Peyer's patch (tissue), 4 donors: ENCODE data around the gene DOCK3. TPM values are rescaled to one million over a fixed set of nuclear protein-coding genes. Genes with fewer than 3 reads are reported as not detected.

Source experiments
- DNase-seq, 3 donors: peaks; one replicate each; pipeline ENCODE4 v3.0.0-alpha.2; 2017 to 2019
- H3K27ac ChIP-seq, 4 donors: fragments of 200-600 bp; sonication (generic); one replicate each; pipeline ENCODE4 v1.5.1; 2016 to 2019
- H3K27me3 ChIP-seq, 2 donors: fragments of 200-600 bp; sonication (generic); one replicate each; pipeline ENCODE4 v1.5.1; 2019
- H3K36me3 ChIP-seq, 3 donors: fragments of 200-600 bp; sonication (generic); one replicate each; pipeline ENCODE4 v1.5.1; 2016 to 2019
- H3K4me1 ChIP-seq, 4 donors: fragments of 200-600 bp; sonication (generic); one replicate each; pipeline ENCODE4 v1.5.1; 2016 to 2019
- H3K4me3 ChIP-seq, 4 donors: fragments of 200-600 bp; sonication (generic); 1 replicate in 3 of 4; 2 replicates in 1 of 4; pipeline ENCODE4 v1.5.1; 2016 to 2019; ENCODE audit warnings: mild to moderate bottlenecking in 1 of 4
- H3K9me3 ChIP-seq, 4 donors: fragments of 200-600 bp; sonication (generic); one replicate each; pipeline ENCODE4 v1.5.1; 2016 to 2019; ENCODE audit warnings: mild to moderate bottlenecking in 1 of 4
- CTCF ChIP-seq, 6 experiments: fragments of 450-650 bp in 4 of 6; fragments of 200-600 bp in 2 of 6; sonication (generic) in 1 of 6; IDR thresholded peaks; one replicate each; pipeline ENCODE4 v1.5.1; 2017 to 2019; ENCODE audit warnings: antibody characterized with exemption in 6 of 6, mild to moderate bottlenecking in 3 of 6, moderate library complexity in 1 of 6
- POLR2A ChIP-seq, 2 donors: fragments of 450-650 bp; IDR thresholded peaks; one replicate each; pipeline ENCODE4 v1.5.1; 2017; ENCODE audit warnings: antibody characterized with exemption in 2 of 2, mild to moderate bottlenecking in 2 of 2, moderate library complexity in 2 of 2
- total RNA-seq, 4 donors: library from RNA; depleted of rRNA; stranded (reverse); fragments of >200 nt; gene quantifications; one replicate each; pipeline ENCODE4 v1.1.0, GENCODE V29; 2016

DOCK3 gene
- total RNA-seq, 4 donors from 2014 or later: 0.28 to 0.83 (median 0.40) TPM; not detected in 1

- no peaks in the 10 kb centered on the region for H3K36me3 ChIP-seq
- H3K4me1 ChIP-seq: no peaks in the 10 kb centered on the region
- H3K27me3 ChIP-seq: no peaks in the 10 kb centered on the region
- no peak overlapping the region for H3K4me3 ChIP-seq
- no peak for TF ChIP-seq CTCF (IDR thresholded peaks at IDR 0.05)
- no peak for TF ChIP-seq POLR2A (IDR thresholded peaks at IDR 0.05)
- no peaks in the 10 kb centered on the region for H3K9me3 ChIP-seq
- DNase-seq: no peak
- no peak overlapping the region for H3K27ac ChIP-seq
Measured at GRCh38 chr3:51139616-51140015, 464.9 kb downstream of the DOCK3 start.

- Histone ChIP-seq H3K4me3 (no peak overlapping the region), H3K4me1 (no peaks in the 10 kb centered on the region), H3K36me3 (no peaks in the 10 kb centered on the region), H3K27ac (no peak overlapping the region), H3K9me3 (no peaks in the 10 kb centered on the region), H3K27me3 (no peaks in the 10 kb centered on the region)
- DNase-seq: no peak
- TF ChIP-seq CTCF (IDR thresholded peaks at IDR 0.05) (no peak), POLR2A (IDR thresholded peaks at IDR 0.05) (no peak)
Measured at GRCh38 chr3:51141573-51141972, 466.8 kb downstream of the DOCK3 start.

GRCh38 chr3:51145811-51146585 lies 471.3 kb downstream of the DOCK3 start:
- no peak overlapping the region for H3K27ac ChIP-seq
- no peaks in the 10 kb centered on the region for H3K9me3 ChIP-seq
- DNase-seq: no peak
- H3K36me3 ChIP-seq: no peaks in the 10 kb centered on the region
- no peaks in the 10 kb centered on the region for H3K4me1 ChIP-seq
- H3K4me3 ChIP-seq: no peak overlapping the region
- H3K27me3 ChIP-seq: no peaks in the 10 kb centered on the region
- TF ChIP-seq CTCF (IDR thresholded peaks at IDR 0.05) (no peak), POLR2A (IDR thresholded peaks at IDR 0.05) (no peak)

GRCh38 chr3:51146781-51147180 lies 472.1 kb downstream of the DOCK3 start:
- TF ChIP-seq CTCF (IDR thresholded peaks at IDR 0.05) (no peak), POLR2A (IDR thresholded peaks at IDR 0.05) (no peak)
- H3K4me1 ChIP-seq: no peaks in the 10 kb centered on the region
- H3K27me3 ChIP-seq: no peaks in the 10 kb centered on the region
- no peaks in the 10 kb centered on the region for H3K36me3 ChIP-seq
- no peaks in the 10 kb centered on the region for H3K9me3 ChIP-seq
- no peak for DNase-seq
- H3K27ac ChIP-seq: no peak overlapping the region
- no peak overlapping the region for H3K4me3 ChIP-seq

- H3K4me1 ChIP-seq: no peaks in the 10 kb centered on the region
- no peaks in the 10 kb centered on the region for H3K36me3 ChIP-seq
- no peaks in the 10 kb centered on the region for H3K27me3 ChIP-seq
- no peak for TF ChIP-seq POLR2A (IDR thresholded peaks at IDR 0.05)
- no peak for TF ChIP-seq CTCF (IDR thresholded peaks at IDR 0.05)
- no peak overlapping the region for H3K4me3 ChIP-seq
- H3K27ac ChIP-seq: no peak overlapping the region
- no peak for DNase-seq
- no peaks in the 10 kb centered on the region for H3K9me3 ChIP-seq
Measured at GRCh38 chr3:51156147-51156546, 481.4 kb downstream of the DOCK3 start.
